ENCODE data around the gene CUL4A. TPM values are rescaled to one million over a fixed set of nuclear protein-coding genes. Genes with fewer than 3 reads are reported as not detected.

CUL4A gene
- total RNA-seq, 4 donors from 2014 or later, result 232 to 319 (median 234) TPM

- ATAC-seq, result no peak
- Histone ChIP-seq H3K4me1 (peaks cover 0 to 7% of the 10 kb centered on the region in 2 donors), H3K27ac (no peak overlapping the region), H3K36me3 (no peaks in the 10 kb centered on the region), H3K4me3 (no peak overlapping the region), H3K9me3 (no peaks in the 10 kb centered on the region), H3K27me3 (no peaks in the 10 kb centered on the region)
- DNase-seq, result no peak
- in situ Hi-C loops (cut with MboI; ENCODE audit: low sequenced_read_pairs in 4 of 4), result loop anchor here in 2 of 4 donors (10.0 kb wide), 2 partner anchors 112 to 122 kb away; no protein-coding TSS in a partner anchor
- TF ChIP-seq CTCF (IDR thresholded peaks at IDR 0.05 in 4 of 5, conservative IDR thresholded peaks at IDR 0.05 in 1 of 5) (no peak), POLR2A (IDR thresholded peaks at IDR 0.05) (no peak)
- intact Hi-C loops (cut with DNase I; ENCODE audit: low total_unique reads), result loop anchor here (5.0 kb wide), 1 partner anchor 180 kb away; the partner anchor contains the start of gene ADPRHL1
These were observed 63.3 kb downstream of the CUL4A start for GRCh38 chr13:113272701-113273181.

GRCh38 chr13:113273321-113273720 lies 63.9 kb downstream of the CUL4A start:
- TF ChIP-seq POLR2A (IDR thresholded peaks at IDR 0.05) (no peak), CTCF (IDR thresholded peaks at IDR 0.05 in 4 of 5, conservative IDR thresholded peaks at IDR 0.05 in 1 of 5) (no peak)
- ATAC-seq (no peak), DNase-seq (no peak)
- Histone ChIP-seq H3K9me3 (no peaks in the 10 kb centered on the region), H3K36me3 (no peaks in the 10 kb centered on the region), H3K27me3 (no peaks in the 10 kb centered on the region), H3K27ac (no peak overlapping the region), H3K4me3 (no peak overlapping the region), H3K4me1 (peaks cover 0 to 7% of the 10 kb centered on the region in 2 donors)
- in situ Hi-C loops (cut with MboI; ENCODE audit: low sequenced_read_pairs in 4 of 4), result loop anchor here in 2 of 4 donors (10.0 kb wide), 2 partner anchors 111 to 121 kb away; no protein-coding TSS in a partner anchor
- intact Hi-C loops (cut with DNase I; ENCODE audit: low total_unique reads), result loop anchor here (5.0 kb wide), 1 partner anchor 179 kb away; the partner anchor contains the start of gene ADPRHL1

GRCh38 chr13:113273851-113274590 lies 64.6 kb downstream of the CUL4A start:
- no peaks in the 10 kb centered on the region for H3K9me3 ChIP-seq
- in situ Hi-C loops (cut with MboI; ENCODE audit: low sequenced_read_pairs in 4 of 4), result loop anchor here in 2 of 4 donors (10.0 kb wide), 2 partner anchors 111 to 121 kb away; no protein-coding TSS in a partner anchor
- H3K27ac ChIP-seq, result no peak overlapping the region

GRCh38 chr13:113274721-113275120 lies 65.3 kb downstream of the CUL4A start:
- DNase-seq, result no peak
- no peaks in the 10 kb centered on the region for H3K27me3 ChIP-seq
- no peak for ATAC-seq
- intact Hi-C loops (cut with DNase I; ENCODE audit: low total_unique reads) (loop anchor here (2.0 to 5.0 kb wide), 3 partner anchors 16 to 178 kb away; partner anchors contain the start of gene ADPRHL1), in situ Hi-C loops (cut with MboI; ENCODE audit: low sequenced_read_pairs in 4 of 4) (loop anchor here (10.0 to 25.0 kb wide), 3 partner anchors 110 to 120 kb away; no protein-coding TSS in a partner anchor)
- TF ChIP-seq POLR2A (IDR thresholded peaks at IDR 0.05), result no peak
- TF ChIP-seq CTCF (IDR thresholded peaks at IDR 0.05 in 4 of 5, conservative IDR thresholded peaks at IDR 0.05 in 1 of 5), result no peak
- no peak overlapping the region for H3K27ac ChIP-seq
- H3K36me3 ChIP-seq, result no peaks in the 10 kb centered on the region
- peaks cover 0 to 7% of the 10 kb centered on the region in 2 donors for H3K4me1 ChIP-seq
- H3K4me3 ChIP-seq, result no peak overlapping the region
- no peaks in the 10 kb centered on the region for H3K9me3 ChIP-seq

More at GRCh38 chr13:113273851-113274590, 64.6 kb downstream of the CUL4A start:
- Histone ChIP-seq H3K27me3 (no peaks in the 10 kb centered on the region), H3K36me3 (no peaks in the 10 kb centered on the region), H3K4me3 (no peak overlapping the region), H3K4me1 (peaks cover 0 to 7% of the 10 kb centered on the region in 2 donors)
- DNase-seq (no peak), ATAC-seq (no peak)
- intact Hi-C loops (cut with DNase I; ENCODE audit: low total_unique reads), result loop anchor here (2.0 to 5.0 kb wide), 3 partner anchors 17 to 178 kb away; partner anchors contain the start of gene ADPRHL1
- TF ChIP-seq POLR2A (IDR thresholded peaks at IDR 0.05) (no peak), CTCF (IDR thresholded peaks at IDR 0.05 in 4 of 5, conservative IDR thresholded peaks at IDR 0.05 in 1 of 5) (no peak)
